B cell (primary cell): ENCODE results near the gene HOXC6. TPM values are rescaled to one million over a fixed set of nuclear protein-coding genes. Genes with fewer than 3 reads are reported as not detected.

ENCODE experiments used
- ATAC-seq: fragments of 200-7000 bp; cut with Tn5 transposase; one replicate; pipeline ENCODE4 v1.10.0; 2021; ENCODE audit warnings: low read depth, mild to moderate bottlenecking, moderate number of reproducible peaks, moderate library complexity
- CTCF ChIA-PET: fragments of 350-600 bp; sonication (Branson Sonifier 250); formaldehyde crosslinking; loops from one replicate; lab custom pipeline; 2021; ENCODE audit warnings: antibody characterized with exemption, inconsistent platforms; lab: Charles Lee
- POLR2A ChIA-PET: fragments of 350-600 bp; sonication (Branson Sonifier 250); formaldehyde crosslinking; loops from one replicate; lab custom pipeline; 2021; ENCODE audit warnings: antibody characterized with exemption; lab: Charles Lee
- DNase-seq: peaks from one replicate; pipeline ENCODE4 v3.0.0; 2013
- H2AFZ ChIP-seq: 2 replicates; pipeline ENCODE4 v1.6.1; 2012; ENCODE audit warnings: mild to moderate bottlenecking, low read depth, low read length; ENCODE audit not compliant: insufficient read depth, poor library complexity, severe bottlenecking
- H3K27ac ChIP-seq, 2 donors: 1 replicate in 1 of 2; 2 replicates in 1 of 2; pipeline ENCODE4 v1.5.1; 2012 to 2013; ENCODE audit warnings: low read length in 2 of 2, mild to moderate bottlenecking in 2 of 2, moderate library complexity in 1 of 2
- H3K27me3 ChIP-seq, 4 experiments: fragments of 200-600 bp in 1 of 4; sonication (generic) in 1 of 4; replicated peaks in 1 of 4; 1 replicate in 2 of 4; 2 replicates in 2 of 4; pipeline versions ENCODE4 v1.6.1 to v1.7.0; 2013 to 2016; ENCODE audit warnings: low read length in 3 of 4, mild to moderate bottlenecking in 2 of 4, mixed read lengths in 1 of 4, moderate library complexity in 1 of 4; ENCODE audit not compliant: insufficient read depth in 4 of 4, control insufficient read depth in 3 of 4; ENCODE audit errors: control extremely low read depth in 1 of 4
- H3K36me3 ChIP-seq, 2 experiments: replicated peaks in 1 of 2; 1 replicate in 1 of 2; 2 replicates in 1 of 2; pipeline versions ENCODE4 v1.6.1 to v1.7.1; 2013; ENCODE audit warnings: low read length in 1 of 2; ENCODE audit not compliant: insufficient read depth in 2 of 2, control insufficient read depth in 1 of 2; ENCODE audit errors: control extremely low read depth in 1 of 2, extremely low read depth in 1 of 2
- H3K4me1 ChIP-seq, 2 donors: fragments of 200-600 bp in 1 of 2; sonication (generic) in 1 of 2; 1 replicate in 1 of 2; 2 replicates in 1 of 2; pipeline versions ENCODE4 v1.5.1 to v1.6.1; 2013 to 2017; ENCODE audit warnings: low read length in 2 of 2; ENCODE audit not compliant: control insufficient read depth in 2 of 2, insufficient read depth in 2 of 2
- H3K4me2 ChIP-seq: replicated peaks from 2 replicates; pipeline ENCODE3; 2012; ENCODE audit warnings: mild to moderate bottlenecking, low read depth, low read length; ENCODE audit not compliant: poor library complexity, severe bottlenecking
- H3K4me3 ChIP-seq, 5 experiments: fragments of 200-600 bp in 1 of 5; sonication (generic) in 1 of 5; 1 replicate in 3 of 5; 2 replicates in 2 of 5; pipeline versions ENCODE4 v1.5.1 to v1.7.0; 2011 to 2016; ENCODE audit warnings: low read length in 4 of 5, mild to moderate bottlenecking in 4 of 5, low read depth in 2 of 5, control low read depth in 1 of 5, moderate library complexity in 1 of 5; ENCODE audit not compliant: insufficient read depth in 1 of 5; ENCODE audit errors: control extremely low read depth in 1 of 5, extremely low read depth in 1 of 5
- H3K79me2 ChIP-seq: fragments of 200-600 bp; sonication (generic); one replicate; pipeline ENCODE4 v1.6.0; 2016; ENCODE audit warnings: low read length; ENCODE audit not compliant: control insufficient read depth, insufficient read depth
- H3K9ac ChIP-seq: fragments of 200-600 bp; sonication (generic); 2 replicates; pipeline ENCODE4 v1.6.1; 2017; ENCODE audit warnings: mild to moderate bottlenecking, low read length, moderate library complexity
- H3K9me3 ChIP-seq, 3 donors: one replicate each; pipeline versions ENCODE4 v1.6.1 to v1.7.1; 2013; ENCODE audit warnings: low read length in 2 of 3; ENCODE audit not compliant: control insufficient read depth in 2 of 3, insufficient read depth in 1 of 3; ENCODE audit errors: control extremely low read depth in 1 of 3
- H4K20me1 ChIP-seq: 2 replicates; pipeline ENCODE4 v1.6.0; 2012; ENCODE audit warnings: mild to moderate bottlenecking, low read length; ENCODE audit not compliant: insufficient read depth, control insufficient read depth, poor library complexity, severe bottlenecking
- H3K27ac Mint-ChIP-seq: one replicate; pipeline ENCODE4 v1.8.0; 2021; ENCODE audit warnings: mixed read lengths
- H3K27me3 Mint-ChIP-seq: one replicate; pipeline ENCODE4 v1.8.0; 2021; ENCODE audit warnings: mixed read lengths
- H3K4me1 Mint-ChIP-seq: one replicate; pipeline ENCODE4 v1.8.0; 2021; ENCODE audit warnings: mixed read lengths
- H3K4me3 Mint-ChIP-seq: one replicate; pipeline ENCODE4 v1.8.0; 2021; ENCODE audit warnings: mixed read lengths
- H3K9me3 Mint-ChIP-seq: one replicate; pipeline ENCODE4 v1.8.0; 2022; ENCODE audit warnings: mixed read lengths; ENCODE audit not compliant: insufficient read depth
- CTCF ChIP-seq: fragments of 200-600 bp; IDR thresholded peaks from one replicate; pipeline ENCODE4 v1.8.0; 2022; ENCODE audit warnings: antibody characterized with exemption, mild to moderate bottlenecking
- EZH2 ChIP-seq: IDR thresholded peaks from 2 replicates; pipeline ENCODE4 v1.6.1; 2012; ENCODE audit warnings: borderline replicate concordance, low read depth, mild to moderate bottlenecking, moderate library complexity, low read length; ENCODE audit not compliant: insufficient read depth, poor library complexity, severe bottlenecking
- WGBS: methylation state at CpG from one replicate; pipeline ENCODE4 v1.1.5; 2013; ENCODE audit warnings: missing lambda C conversion rate; ENCODE audit not compliant: insufficient coverage; 5-methylcytosine and 5-hydroxymethylcytosine counted together
- intact Hi-C: fragments of 100-400 bp; cut with micrococcal nuclease; formaldehyde crosslinking; loops from one replicate; pipeline ENCODE4 v1.10.0; 2022
- polyA plus RNA-seq: library from polyadenylated mRNA; depleted of rRNA; stranded (reverse); fragments of >200 nt; gene quantifications from 2 replicates; pipeline ENCODE4 v1.2.3, GENCODE V29; 2012
- total RNA-seq, 2 donors: library from RNA; stranded (reverse); fragments of 120-200 nt in 1 of 2; gene quantifications; 1 replicate in 1 of 2; 2 replicates in 1 of 2; pipeline versions ENCODE4 v1.2.3 to v1.2.4, GENCODE V29; 2013 to 2022

The HOXC6 gene
- total and polyA plus RNA-seq, 2 donors (not counting 1 experiment from before 2014, with no cell fraction given) = not detected

- WGBS = 48% methylated on average over 14 of the region's 17 CpGs
- no peak for ATAC-seq
- no peaks in the 10 kb centered on the region for H3K79me2 ChIP-seq
- no peaks in the 10 kb centered on the region for H3K9me3 Mint-ChIP-seq
- intact Hi-C loops = no loop called here
- no peak overlapping the region for H3K4me3 ChIP-seq
- no peaks in the 10 kb centered on the region for H4K20me1 ChIP-seq
- H3K9me3 ChIP-seq = peaks cover 0 to 16% (median 0%) of the 10 kb centered on the region in 3 donors
- H3K27ac ChIP-seq = no peak overlapping the region
- H3K4me1 Mint-ChIP-seq = peaks cover 17% of the 10 kb centered on the region
- peaks cover 0 to 92% (median 79%) of the 10 kb centered on the region in 4 experiments for H3K27me3 ChIP-seq
- no peak overlapping the region for H3K27ac Mint-ChIP-seq
- no peaks in the 10 kb centered on the region for H3K36me3 ChIP-seq
- no peak overlapping the region for H3K4me3 Mint-ChIP-seq
- no peak overlapping the region for H2AFZ ChIP-seq
- no peak for DNase-seq
- TF ChIP-seq EZH2 = no peak
- TF ChIP-seq CTCF = no peak
- no peak overlapping the region for H3K9ac ChIP-seq
- H3K4me1 ChIP-seq = peaks cover 0 to 23% of the 10 kb centered on the region in 2 donors
- no peak overlapping the region for H3K4me2 ChIP-seq
- POLR2A ChIA-PET = interaction anchor here (0.6 kb wide), 1 partner anchor 185 kb away, joined by 5 read pairs; no protein-coding TSS in a partner anchor
- peaks cover 71% of the 10 kb centered on the region for H3K27me3 Mint-ChIP-seq
- CTCF ChIA-PET = interaction anchor here (1.2 to 2.1 kb wide), 8 partner anchors 9 to 190 kb away, joined by 3 to 22 read pairs (median 5); partner anchors contain the start of gene HOXC5
These were observed 4.1 kb upstream of the HOXC6 start for GRCh38 chr12:54024127-54024526.

- Histone ChIP-seq H3K9me3 (peaks cover 0 to 13% (median 0%) of the 10 kb centered on the region in 3 donors), H3K27me3 (peaks cover 0 to 93% (median 78%) of the 10 kb centered on the region in 4 experiments), H3K4me1 (peaks cover 0 to 26% of the 10 kb centered on the region in 2 donors), H4K20me1 (no peaks in the 10 kb centered on the region), H2AFZ (no peak overlapping the region), H3K4me3 (no peak overlapping the region), H3K27ac (no peak overlapping the region), H3K79me2 (no peaks in the 10 kb centered on the region), H3K4me2 (no peak overlapping the region), H3K9ac (no peak overlapping the region), H3K36me3 (no peaks in the 10 kb centered on the region)
- intact Hi-C loops = no loop called here
- no peak for TF ChIP-seq CTCF
- no peak for TF ChIP-seq EZH2
- Mint-ChIP-seq H3K4me1 (peaks cover 16% of the 10 kb centered on the region), H3K27ac (no peak overlapping the region), H3K27me3 (peaks cover 72% of the 10 kb centered on the region), H3K4me3 (no peak overlapping the region), H3K9me3 (no peaks in the 10 kb centered on the region)
- no peak for ATAC-seq
- no CpG with 5 or more reads among the region's 5 CpGs for WGBS
- ChIA-PET CTCF (interaction anchor here (0.7 to 2.7 kb wide), 5 partner anchors 8 to 369 kb away, joined by 3 to 22 read pairs (median 5); partner anchors contain the start of gene HOXC5), POLR2A (interaction anchor here (0.6 kb wide), 1 partner anchor 185 kb away, joined by 5 read pairs; no protein-coding TSS in a partner anchor)
- no peak for DNase-seq
These were observed 3.5 kb upstream of the HOXC6 start for GRCh38 chr12:54024581-54025305.
